H1 (cell line): ENCODE data around the gene SLITRK3. TPM values are rescaled to one million over a fixed set of nuclear protein-coding genes. Genes with fewer than 3 reads are reported as not detected.

Experiments
- CEBPB ChIP-seq: IDR thresholded peaks from 2 replicates; pipeline ENCODE4 v1.6.1; 2012; ENCODE audit warnings: low read depth, low read length
- HDAC2 ChIP-seq, 2 experiments: fragments of 300-600 bp in 1 of 2; sonication (generic) in 1 of 2; IDR thresholded peaks; 2 replicates each; pipeline ENCODE4 v1.6.1; 2011 to 2012; ENCODE audit warnings: low read depth in 2 of 2, low read length in 2 of 2, mild to moderate bottlenecking in 2 of 2, moderate library complexity in 2 of 2, borderline replicate concordance in 1 of 2, inconsistent platforms in 1 of 2
- RXRA ChIP-seq: IDR thresholded peaks from 2 replicates; pipeline ENCODE4 v1.6.1; 2011; ENCODE audit warnings: low read depth, mild to moderate bottlenecking, low read length, moderate library complexity; ENCODE audit not compliant: insufficient read depth
- SP2 ChIP-seq: IDR thresholded peaks from 2 replicates; pipeline ENCODE4 v1.6.1; 2012; ENCODE audit warnings: mild to moderate bottlenecking, low read length, inconsistent platforms
- TCF12 ChIP-seq: IDR thresholded peaks from 2 replicates; pipeline ENCODE4 v1.6.1; 2011; ENCODE audit warnings: low read depth, mild to moderate bottlenecking, low read length
- ZNF274 ChIP-seq: IDR thresholded peaks from 2 replicates; pipeline ENCODE4 v1.7.0; 2012; ENCODE audit warnings: low read length, borderline replicate concordance; ENCODE audit errors: extremely low read depth
- polyA plus RNA-seq, 7 experiments: library from polyadenylated mRNA; depleted of rRNA in 3 of 7; stranded (reverse) in 5 of 7; unstranded in 2 of 7; fragments of >200 nt in 5 of 7; fragments of 200-250 nt in 2 of 7; gene quantifications; 1 replicate in 5 of 7; 2 replicates in 1 of 7; 4 replicates in 1 of 7; pipeline versions ENCODE4 v1.2.1 to v1.2.3, GENCODE V29; 2011 to 2013; ENCODE audit warnings: missing spikeins in 2 of 7, mixed read lengths in 2 of 7
- total RNA-seq: library from RNA; stranded (reverse); fragmentation: NEBNext Ultra II Directional; extraction: Animal tissue kit (Norgen Biotek cat#: 25700); gene quantifications from 2 replicates; pipeline ENCODE4 v1.2.1, GENCODE V29; 2021
- TF ChIP-seq, protein P1 (sequence below): fragments of 300-600 bp; sonication (generic); IDR thresholded peaks from 2 replicates; pipeline ENCODE4 v1.7.1; 2012; ENCODE audit warnings: low read length, moderate library complexity, mild to moderate bottlenecking, inconsistent platforms; ENCODE audit not compliant: insufficient replicate concordance

Gene SLITRK3
- total and polyA plus RNA-seq, 2 of the 8 experiments (the other 6 are each of a cell fraction or from before 2014, with no cell fraction given): 0.71 to 3.4 TPM

DNA sequence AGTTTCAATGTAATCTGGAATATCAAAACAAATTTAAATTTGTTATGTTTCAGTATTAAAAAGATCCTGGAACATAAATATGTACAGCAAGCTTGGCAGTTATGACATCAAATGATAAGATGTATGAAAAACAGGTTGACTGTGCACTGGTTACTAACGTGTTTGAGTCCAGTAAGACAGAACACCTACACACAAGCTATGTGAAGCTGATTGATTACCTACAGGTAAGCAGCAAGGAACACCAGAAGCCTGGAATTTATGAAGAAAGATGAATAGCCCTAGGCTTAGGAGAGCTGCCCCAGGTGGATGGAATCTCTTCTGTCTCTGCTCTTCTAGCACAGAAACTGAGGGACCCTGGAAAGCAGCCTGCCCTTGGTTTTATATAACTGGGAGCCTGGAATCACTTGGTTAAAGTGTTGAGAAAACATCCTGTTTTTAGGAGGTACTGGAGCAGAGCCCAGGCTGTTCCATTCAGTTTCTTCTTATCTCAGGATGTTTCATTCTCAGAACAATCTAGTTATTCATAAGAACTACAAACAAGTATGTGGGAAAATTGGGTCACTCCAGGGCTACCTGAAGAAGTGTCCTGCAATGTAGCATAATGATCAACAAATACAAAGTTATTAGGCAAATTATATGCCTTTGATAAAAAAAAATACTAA lies 36.3 kb downstream of the SLITRK3 start (continued):
- TF ChIP-seq, protein P1, sequence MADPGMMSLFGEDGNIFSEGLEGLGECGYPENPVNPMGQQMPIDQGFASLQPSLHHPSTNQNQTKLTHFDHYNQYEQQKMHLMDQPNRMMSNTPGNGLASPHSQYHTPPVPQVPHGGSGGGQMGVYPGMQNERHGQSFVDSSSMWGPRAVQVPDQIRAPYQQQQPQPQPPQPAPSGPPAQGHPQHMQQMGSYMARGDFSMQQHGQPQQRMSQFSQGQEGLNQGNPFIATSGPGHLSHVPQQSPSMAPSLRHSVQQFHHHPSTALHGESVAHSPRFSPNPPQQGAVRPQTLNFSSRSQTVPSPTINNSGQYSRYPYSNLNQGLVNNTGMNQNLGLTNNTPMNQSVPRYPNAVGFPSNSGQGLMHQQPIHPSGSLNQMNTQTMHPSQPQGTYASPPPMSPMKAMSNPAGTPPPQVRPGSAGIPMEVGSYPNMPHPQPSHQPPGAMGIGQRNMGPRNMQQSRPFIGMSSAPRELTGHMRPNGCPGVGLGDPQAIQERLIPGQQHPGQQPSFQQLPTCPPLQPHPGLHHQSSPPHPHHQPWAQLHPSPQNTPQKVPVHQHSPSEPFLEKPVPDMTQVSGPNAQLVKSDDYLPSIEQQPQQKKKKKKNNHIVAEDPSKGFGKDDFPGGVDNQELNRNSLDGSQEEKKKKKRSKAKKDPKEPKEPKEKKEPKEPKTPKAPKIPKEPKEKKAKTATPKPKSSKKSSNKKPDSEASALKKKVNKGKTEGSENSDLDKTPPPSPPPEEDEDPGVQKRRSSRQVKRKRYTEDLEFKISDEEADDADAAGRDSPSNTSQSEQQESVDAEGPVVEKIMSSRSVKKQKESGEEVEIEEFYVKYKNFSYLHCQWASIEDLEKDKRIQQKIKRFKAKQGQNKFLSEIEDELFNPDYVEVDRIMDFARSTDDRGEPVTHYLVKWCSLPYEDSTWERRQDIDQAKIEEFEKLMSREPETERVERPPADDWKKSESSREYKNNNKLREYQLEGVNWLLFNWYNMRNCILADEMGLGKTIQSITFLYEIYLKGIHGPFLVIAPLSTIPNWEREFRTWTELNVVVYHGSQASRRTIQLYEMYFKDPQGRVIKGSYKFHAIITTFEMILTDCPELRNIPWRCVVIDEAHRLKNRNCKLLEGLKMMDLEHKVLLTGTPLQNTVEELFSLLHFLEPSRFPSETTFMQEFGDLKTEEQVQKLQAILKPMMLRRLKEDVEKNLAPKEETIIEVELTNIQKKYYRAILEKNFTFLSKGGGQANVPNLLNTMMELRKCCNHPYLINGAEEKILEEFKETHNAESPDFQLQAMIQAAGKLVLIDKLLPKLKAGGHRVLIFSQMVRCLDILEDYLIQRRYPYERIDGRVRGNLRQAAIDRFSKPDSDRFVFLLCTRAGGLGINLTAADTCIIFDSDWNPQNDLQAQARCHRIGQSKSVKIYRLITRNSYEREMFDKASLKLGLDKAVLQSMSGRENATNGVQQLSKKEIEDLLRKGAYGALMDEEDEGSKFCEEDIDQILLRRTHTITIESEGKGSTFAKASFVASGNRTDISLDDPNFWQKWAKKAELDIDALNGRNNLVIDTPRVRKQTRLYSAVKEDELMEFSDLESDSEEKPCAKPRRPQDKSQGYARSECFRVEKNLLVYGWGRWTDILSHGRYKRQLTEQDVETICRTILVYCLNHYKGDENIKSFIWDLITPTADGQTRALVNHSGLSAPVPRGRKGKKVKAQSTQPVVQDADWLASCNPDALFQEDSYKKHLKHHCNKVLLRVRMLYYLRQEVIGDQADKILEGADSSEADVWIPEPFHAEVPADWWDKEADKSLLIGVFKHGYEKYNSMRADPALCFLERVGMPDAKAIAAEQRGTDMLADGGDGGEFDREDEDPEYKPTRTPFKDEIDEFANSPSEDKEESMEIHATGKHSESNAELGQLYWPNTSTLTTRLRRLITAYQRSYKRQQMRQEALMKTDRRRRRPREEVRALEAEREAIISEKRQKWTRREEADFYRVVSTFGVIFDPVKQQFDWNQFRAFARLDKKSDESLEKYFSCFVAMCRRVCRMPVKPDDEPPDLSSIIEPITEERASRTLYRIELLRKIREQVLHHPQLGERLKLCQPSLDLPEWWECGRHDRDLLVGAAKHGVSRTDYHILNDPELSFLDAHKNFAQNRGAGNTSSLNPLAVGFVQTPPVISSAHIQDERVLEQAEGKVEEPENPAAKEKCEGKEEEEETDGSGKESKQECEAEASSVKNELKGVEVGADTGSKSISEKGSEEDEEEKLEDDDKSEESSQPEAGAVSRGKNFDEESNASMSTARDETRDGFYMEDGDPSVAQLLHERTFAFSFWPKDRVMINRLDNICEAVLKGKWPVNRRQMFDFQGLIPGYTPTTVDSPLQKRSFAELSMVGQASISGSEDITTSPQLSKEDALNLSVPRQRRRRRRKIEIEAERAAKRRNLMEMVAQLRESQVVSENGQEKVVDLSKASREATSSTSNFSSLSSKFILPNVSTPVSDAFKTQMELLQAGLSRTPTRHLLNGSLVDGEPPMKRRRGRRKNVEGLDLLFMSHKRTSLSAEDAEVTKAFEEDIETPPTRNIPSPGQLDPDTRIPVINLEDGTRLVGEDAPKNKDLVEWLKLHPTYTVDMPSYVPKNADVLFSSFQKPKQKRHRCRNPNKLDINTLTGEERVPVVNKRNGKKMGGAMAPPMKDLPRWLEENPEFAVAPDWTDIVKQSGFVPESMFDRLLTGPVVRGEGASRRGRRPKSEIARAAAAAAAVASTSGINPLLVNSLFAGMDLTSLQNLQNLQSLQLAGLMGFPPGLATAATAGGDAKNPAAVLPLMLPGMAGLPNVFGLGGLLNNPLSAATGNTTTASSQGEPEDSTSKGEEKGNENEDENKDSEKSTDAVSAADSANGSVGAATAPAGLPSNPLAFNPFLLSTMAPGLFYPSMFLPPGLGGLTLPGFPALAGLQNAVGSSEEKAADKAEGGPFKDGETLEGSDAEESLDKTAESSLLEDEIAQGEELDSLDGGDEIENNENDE: no peak
- no peak for TF ChIP-seq SP2
- no peak for TF ChIP-seq HDAC2 (IDR thresholded peaks at IDR 0.05; ENCODE audit: borderline replicate concordance in 1 of 2, low read depth in 2 of 2, low read length in 2 of 2)
- no peak for TF ChIP-seq ZNF274
- TF ChIP-seq CEBPB: no peak
- TF ChIP-seq RXRA: no peak
- no peak for TF ChIP-seq TCF12
